NCI-H1694 (cell line): ENCODE results near the gene CRTAC1.
"Not testable (repeated sequence)": the region's sequence is repeated elsewhere in the genome, so short reads cannot be mapped to it uniquely, and the experiment has no call there.

Source experiments
- DNase-seq: peaks from one replicate; lab custom pipeline; 2025; lab: John Stamatoyannopoulos, UW

Gene CRTAC1

DNA sequence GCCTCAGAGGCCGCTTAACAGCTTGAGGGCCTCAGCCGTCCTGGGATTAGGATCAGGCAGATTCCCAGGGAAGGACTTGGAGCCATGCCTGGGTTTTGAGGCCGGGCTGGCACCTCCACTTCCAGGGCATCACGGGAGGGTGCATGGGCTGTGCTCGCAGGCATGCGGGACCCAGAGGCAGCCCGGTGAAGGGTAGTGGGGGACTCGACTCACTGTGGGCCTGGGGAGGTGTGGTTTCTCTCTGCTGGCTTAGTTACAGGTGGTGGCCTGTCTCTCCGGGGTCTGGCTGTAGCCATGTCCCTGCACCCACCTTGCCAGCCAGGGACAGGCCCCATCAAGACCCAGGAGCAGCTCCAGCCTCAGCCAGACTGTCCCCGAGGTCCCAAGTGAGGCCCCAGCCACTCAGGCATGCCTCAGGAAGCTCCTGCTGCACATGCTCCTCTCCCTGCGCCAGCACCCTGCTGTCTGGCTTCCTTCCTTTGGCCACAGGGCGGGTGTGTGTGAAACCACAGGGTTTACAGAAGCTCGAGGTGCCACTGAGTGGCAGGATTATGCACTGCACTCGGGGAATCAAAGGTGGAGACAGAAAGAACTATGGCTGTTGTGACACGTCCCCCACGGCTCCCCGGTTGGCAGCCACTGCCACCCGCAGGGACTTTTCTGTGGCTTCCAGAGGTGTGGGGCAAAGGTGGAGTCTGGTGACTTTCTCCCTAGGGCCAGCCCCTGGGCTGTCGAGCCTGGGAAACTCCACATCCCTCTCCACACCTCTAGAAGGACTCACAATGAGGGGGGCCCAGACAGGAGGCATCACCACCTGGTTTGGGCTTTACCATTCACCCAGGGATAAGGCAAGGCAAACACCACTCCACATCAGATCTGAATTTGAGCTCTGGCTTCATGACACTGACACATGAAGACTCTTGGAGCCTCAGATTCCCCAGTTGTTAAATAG is 161.1 kb downstream of the CRTAC1 start:
- peak; percentile 85 for DNase-seq

DNA sequence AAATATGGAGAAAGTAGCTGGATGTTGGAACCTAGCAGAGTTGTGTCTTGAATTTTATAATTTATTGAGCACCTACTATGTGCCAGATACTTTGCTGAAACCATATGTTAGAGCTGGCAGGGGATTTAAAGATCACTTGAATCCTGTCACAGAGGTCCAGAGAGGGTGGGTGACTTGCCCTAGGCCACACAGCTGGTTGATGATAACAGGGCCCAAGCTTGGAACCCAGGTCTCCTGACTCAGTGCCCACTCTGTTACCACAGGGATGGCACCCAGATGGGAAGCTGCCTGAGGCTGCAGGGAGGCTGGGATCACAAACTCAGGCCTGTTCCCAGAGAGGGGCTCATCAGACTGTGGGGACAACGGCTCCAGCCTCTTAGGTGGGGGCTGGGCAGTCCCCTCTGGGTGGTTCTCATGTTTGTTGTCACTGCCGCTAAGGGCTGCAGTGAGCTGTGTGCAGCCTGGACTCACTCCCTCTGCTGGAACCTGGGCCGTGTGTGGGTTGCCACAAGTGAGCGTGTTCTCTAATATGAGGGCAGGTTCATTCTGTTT is 162.2 kb downstream of the CRTAC1 start:
- DNase-seq = no peak

DNA sequence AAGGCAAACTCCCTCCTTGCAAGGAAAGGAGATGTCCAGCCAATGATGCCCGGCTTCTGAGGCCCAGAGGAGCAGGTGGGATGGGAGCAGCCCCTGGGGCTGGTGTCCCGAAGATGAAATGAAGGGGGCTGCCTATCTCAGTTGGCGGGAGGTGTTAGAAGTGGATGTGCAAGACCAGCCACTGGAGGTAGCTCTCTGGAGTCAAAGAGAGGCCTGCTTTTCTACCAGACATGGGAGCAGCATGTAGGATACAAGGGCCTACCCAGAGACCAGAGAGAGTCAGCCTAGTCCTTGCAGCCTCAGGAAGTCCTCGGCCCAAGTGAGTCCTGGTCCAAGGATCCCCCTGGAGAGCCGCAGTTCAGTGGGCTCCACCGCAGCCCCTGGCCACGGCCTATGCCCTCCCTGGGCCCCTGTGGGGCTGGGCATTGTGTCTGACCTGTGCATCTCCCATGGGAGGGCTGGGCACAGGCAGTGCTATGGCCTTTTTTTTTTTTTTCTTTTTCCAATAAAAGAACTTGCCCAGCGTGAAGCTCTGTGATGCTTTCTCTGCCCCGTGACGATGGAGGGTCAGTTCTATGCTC is 163.1 kb downstream of the CRTAC1 start:
- DNase-seq = no peak

DNA sequence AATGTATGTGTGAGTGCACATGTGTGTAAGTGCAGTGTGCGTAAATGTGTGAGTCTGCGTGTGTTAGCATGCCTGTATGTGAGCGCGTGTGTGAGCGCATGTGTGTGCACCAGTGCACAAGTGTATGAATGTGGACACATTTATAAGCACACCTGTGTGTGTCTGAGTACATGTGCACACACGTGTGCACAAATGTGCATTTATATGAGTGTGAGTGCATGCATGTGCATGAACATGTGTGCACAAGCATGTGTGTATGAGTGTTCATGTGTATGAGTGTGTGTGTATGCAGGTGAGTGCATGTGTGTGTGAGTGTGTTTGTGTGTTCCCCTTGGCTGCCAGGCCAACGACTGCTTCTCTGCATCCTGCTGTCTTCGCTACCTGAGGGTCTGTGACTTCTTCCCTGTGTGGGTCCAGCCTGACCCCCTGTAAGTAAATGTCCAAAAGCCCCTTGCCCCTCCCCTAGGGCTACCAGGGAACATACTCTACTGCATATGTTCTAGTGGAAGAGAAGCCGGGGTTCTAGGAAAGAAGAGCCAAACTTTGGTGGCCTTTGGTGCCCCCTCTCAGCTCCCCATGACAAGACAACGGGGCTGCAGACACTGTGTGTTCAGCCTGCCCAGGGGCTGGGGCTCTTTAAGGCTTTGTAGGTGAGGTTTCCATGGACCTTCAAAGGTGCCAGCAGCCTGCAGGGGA is 163.7 kb downstream of the CRTAC1 start:
- DNase-seq = no peak

DNA sequence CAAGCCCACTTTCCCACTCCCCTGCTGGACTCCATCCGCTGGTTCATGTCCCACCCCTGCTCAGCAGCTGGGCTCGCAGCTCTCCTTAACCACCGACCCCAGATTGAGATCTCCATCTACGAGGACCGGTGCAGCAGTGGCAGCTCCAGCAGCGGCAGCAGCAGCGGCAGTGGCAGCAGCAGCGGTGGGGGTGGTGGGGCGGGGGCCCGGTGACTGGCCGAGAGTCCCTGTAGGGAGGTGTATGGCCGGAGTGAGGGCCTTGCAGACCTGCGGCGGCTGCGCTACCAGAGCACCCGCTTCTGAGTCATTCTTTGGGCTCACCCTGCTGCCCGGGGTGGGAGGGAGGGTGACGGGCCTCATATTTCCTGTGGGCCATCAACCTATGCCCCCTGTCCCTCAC is 164.9 kb downstream of the CRTAC1 start:
- no peak for DNase-seq

DNA sequence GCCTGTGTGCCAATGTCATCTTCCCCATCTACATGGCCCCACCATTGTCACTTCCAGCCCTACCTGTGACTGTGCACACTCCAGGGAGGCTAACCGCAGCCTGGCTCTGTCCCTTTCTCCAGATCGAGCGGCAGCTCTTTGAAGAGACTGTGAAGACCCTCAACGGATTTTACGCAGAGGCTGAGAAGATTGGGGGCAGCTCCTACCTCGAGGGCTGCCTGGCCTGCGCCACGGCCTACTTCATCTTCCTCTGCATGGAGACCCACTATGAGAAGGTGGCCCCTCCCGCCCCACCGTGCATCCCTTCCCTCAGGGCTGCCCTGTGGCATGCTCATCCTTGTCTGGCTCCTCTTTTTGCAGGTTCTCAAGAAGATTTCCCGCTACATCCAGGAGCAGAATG is 166.6 kb downstream of the CRTAC1 start:
- DNase-seq = no peak

DNA sequence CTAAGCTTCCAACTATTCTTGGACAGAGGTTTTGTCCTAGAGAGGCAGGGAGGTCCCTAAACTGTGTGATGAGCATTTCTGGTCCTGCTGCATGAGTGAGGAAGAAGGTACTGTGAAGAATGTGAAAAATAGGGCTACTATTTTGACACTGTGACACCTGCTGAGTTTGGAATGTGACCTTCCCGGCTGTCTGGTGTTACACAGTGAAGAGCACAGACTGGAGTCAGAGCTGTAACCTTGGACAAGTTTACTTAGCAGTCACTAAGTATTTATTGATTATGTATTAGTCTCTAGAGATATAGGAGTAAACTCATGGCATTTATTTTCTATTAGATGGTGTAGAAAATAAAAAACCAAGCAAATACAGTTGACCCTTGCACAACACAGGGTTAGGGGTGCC is 168.5 kb downstream of the CRTAC1 start:
- no peak for DNase-seq

DNA sequence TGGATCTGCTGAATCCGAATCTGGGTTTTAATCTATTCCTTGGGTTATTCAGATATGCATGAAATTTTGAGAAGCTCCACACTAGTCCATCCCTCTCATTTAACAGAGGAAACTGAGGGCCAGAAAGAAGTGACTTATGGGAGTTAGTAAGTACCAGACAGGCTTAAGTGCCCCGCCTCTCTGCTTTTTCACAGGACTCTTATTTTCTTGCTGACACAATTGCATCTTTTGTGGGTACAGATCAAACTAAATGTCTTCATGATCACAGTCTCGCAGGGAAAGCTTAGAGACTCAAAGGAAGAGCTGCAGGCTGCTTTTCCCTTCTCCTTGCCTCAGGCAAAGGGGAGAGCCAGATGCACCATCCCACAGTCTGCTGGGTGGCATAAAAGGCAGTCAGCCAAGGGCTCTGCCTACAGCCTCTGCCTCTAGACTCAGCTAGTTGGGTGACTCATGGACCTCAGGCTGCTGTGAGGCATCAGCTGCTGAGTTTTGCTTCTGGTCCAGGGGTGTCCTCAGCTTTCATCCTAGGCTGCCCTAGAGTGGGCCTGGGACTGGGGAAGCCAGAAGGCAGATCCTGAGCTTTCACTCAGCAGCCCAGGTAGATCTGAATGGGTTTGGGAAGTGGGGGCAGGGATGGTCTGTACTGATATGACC is 169.2 kb downstream of the CRTAC1 start:
- peak; percentile 69 for DNase-seq

DNA sequence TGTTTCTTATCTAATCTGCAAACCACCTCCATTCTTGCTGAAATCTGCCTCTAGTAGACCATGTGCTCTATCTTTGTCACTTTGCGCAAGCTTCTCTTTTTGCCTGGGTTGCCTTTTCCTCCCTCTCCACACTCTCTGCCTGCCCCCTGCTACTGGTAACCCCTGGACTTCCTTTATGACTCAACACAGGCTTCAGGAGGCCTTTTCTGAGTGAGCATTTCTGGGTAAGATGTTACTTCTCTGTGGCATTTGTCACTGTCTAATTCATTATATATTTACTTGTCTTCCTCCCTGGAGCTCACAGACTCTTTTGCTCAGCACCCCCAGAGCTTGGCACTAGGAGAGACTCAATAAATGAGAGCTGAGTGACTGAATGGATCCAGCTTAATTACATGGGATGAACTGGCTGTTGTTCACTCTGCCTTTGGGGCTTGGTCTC is 172.4 kb downstream of the CRTAC1 start:
- no peak for DNase-seq

DNA sequence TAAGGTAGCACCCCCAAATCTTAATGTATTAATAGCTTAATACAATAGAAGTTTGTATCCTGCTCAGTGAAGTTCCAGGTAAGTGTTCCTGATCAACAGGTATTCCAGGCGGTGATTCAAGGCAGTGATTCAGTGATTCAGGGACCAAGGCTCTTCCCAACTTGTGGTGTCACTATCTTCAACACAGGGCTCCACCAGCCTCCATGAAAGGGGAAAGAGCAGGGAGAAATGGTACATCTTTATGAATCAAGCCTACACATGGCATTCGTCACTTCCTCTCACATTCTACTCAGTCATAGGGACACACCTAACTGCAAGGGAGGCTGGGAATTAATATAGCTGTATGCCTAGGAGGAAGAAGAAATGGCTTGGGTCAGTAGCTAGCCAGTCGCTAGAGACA is 175.7 kb downstream of the CRTAC1 start:
- DNase-seq = no peak

DNA sequence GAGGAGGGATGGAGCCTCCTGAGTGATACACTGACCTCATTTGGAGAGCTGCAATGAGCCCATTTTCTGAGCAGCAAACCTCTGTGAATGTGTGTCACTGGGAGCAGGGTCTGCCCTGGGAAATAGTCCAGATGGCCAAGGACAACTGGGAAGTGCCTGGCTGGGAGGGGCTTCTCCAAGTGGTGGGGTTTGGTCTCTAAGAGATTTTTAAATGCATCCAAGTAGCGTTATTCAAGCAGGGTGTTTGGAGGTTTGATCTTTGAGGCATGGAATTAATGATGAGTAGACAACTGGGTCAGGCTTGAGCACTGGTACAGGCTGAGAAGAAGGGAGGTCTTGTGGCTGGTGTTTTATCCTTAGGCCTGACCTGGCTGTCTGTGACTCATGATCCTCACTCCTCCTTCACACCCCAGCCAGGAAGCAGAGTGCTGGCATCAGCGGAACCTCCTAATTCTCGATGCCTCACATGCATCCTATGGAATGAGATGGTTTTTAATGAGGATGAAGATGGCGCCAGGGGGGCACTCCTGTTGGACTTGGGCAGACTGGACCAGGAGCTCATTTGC is 177.5 kb downstream of the CRTAC1 start:
- DNase-seq = no peak

DNA sequence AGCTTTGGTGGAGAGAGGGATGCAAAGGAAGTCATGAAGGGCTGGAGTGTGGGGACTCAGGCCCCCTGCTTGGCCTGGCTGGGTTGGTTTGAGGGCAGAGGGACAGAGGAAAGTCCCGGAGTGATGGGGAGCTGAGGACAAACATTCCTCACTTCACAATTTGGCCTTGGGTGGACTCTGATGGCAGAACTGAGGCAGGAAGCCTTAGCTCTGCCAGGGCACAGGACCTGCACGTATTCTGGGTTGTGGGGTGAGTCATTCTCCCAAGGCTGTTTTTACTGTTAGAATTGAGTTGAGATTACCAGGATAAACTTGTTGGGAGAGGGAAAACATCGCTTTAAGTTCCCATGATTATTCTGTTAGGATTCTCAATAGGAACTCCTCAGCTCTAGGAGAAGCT is 178.1 kb downstream of the CRTAC1 start:
- no peak for DNase-seq

DNA sequence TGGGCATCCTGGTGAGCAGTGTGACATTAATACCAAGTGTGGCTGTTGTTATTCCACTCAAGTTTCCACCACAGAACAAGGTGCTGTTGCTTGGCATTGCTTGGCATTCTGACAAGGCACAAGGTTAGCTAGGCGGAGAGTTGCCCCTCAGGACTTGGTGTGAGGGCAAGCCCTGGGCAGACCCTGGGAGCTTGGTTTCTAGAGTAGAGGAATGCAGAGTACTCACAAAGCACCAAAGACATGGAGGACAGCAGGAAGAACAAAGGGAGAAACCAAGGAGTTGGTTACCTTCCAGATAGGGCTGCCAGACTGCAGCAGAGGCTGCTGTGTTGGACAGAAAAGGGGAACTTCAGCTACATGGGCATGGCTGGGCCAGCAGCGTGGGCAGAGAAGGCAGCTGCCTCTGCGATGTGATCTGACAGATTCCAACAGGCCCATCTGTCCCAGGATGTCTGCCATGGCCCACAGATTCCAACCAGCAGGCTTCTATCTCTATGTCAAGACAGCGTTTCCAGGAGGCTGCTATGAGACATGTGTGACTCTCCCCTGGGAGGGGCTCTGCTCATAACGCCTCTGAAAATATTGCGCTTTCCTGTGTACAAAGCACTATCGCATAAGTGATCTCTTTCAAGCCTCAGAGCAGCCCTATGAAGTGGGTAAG is 178.9 kb downstream of the CRTAC1 start:
- DNase-seq = peak; percentile 88

DNA sequence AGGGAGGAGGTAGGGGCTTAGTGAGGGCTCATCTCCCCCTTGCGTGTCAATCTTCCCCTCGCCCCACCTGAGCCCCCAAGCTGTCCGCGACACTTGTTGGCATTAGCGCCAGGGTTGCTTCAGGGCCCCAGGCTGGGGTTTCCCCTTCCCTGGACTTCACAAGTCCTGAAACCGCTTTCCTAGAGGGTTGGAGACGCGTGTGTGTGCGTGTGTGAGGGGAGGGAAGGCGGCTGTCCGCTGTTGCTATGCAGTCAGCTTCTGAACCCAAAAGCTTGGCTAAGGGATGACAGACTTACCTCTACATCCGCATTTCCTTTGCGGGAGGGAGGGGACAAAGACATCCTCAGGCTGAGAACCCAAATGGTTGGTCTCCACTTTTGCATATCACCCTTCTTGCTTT is 180.0 kb downstream of the CRTAC1 start:
- no peak for DNase-seq

DNA sequence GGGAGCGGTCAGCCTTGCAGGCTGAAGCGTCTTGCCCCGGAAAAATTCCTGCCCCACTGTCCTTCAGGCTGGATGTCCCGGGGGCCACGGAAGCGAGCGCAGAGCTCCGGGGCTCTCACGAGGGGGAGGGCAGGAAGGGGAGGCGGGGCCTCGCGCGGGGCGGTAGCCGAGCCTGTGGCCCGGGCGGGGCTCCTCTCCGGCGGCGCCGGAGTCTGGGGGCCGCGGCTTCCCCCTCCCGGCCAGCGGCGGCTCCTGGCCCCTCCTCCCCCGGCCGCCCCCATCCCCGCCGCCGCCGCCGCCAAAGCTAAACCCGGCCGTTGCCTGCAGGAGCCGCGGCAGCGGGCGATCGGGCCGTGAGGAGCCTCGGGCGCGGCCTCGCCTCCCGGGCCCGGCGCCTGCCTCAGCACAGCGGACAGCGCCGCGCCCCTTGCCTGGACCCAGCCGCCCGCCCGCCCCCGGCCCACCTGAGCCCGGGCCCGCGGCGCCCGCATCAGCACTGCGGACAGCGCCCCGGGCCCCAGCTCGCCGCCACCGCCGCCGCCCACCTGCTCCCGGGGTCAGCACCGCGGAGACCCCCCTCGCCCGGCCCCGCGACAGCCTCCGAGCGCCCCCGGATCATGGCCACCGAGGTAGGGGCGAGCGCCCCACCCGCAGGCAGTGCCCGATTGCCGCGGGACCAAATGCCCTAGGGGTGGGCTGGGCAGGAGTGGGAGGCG is 180.6 kb downstream of the CRTAC1 start, which contains the start of gene GOLGA7B:
GOLGA7B (plus strand) TSS at position 157 of the 716 bp plus-strand sequence; CDS start at position 618, 461 bp downstream.
- no peak for DNase-seq

DNA sequence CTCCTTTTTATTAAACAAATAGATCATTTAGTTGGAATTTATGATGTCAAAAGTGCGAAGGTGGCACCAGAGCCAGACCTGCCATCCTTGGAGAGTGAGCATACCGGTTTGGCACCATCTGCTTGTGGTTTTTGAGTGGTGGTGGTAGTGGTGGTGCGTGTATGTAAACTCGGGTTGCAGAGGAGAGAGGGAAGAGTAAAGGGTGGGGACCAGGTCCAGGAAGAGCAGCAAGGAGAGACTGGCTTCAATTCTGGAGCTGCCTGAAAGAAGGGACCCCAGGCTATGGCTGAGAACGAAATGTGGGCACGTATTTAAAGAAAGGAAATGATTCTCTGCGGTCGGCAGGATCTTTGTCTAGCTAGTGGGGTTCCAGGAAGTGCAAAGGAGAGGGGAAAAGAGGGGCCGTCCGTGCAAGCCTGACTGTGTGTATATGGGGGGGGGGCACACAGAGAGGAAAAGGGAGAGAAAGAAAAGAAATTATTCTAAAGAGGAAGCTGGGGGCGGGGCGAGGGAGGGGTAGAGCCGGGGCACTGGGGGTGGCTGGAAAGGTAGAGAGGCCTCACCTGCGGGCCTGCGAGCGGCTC is 181.2 kb downstream of the CRTAC1 start:
- no peak for DNase-seq

DNA sequence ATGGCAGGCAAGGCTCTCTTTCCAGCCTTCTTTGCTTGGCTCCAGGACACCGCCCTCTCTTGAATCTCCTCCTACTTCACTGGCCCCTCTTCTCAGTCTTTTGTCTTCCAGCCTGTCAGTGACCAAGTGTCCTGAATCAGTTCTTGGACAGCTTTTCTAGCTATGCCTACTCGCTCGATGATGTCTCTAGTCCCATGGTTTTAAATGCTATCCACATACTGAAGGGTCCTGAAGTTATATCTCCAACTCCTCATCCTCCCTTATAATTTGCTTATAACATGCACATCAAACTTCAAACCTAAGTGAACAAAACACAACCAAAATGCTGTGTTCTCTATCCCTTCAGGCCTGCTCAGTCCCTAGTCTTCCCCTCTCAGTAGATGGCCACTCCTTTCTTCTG is 185.7 kb downstream of the CRTAC1 start:
- no peak for DNase-seq

DNA sequence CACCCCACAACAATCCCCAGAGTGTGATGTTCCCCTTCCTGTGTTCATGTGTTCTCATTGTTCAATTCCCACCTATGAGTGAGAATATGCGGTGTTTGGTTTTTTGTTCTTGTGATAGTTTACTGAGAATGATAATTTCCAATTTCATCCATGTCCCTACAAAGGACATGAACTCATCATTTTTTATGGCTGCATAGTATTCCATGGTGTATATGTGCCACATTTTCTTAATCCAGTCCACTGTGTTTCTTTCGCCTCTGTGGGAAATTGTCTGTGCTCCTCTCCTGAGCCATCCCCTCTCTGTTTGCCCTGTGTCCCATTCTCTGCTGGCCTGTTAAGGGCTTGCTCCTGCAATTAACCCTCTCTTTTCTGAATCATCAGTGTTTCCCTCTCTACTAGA is 186.4 kb downstream of the CRTAC1 start:
- not testable (repeated sequence) for DNase-seq

DNA sequence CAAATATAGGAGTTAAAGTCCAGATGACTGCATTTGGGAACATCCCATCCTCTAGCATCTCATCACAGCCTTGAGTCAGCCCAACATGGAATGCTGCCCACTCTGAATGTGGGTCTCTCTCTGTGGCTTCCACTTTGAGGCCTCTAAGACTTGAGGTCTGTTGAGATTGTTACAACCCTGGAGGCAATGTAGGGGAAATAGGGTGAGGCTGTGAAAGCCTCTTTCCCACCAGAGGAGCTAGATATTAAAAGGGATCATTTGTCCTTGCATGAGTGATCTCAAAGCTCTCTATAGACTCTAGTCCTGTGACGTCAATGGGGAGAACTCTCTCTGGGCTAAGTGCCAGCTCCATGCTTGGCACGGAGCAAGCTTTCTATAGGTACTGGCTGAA is 187.1 kb downstream of the CRTAC1 start:
- no peak for DNase-seq
